Measurements from ENCODE around the gene HSD3B7.

HSD3B7 gene

GRCh38 chr16:30957456-30958174 is 27.4 kb upstream of the HSD3B7 start, which contains the start of gene SETD1A:
Gene SETD1A, plus strand, starts transcription at chr16:30957754. Its CDS starts 978 bp downstream, at chr16:30958732.
- peak; percentile 88 for DNase-seq

DNA sequence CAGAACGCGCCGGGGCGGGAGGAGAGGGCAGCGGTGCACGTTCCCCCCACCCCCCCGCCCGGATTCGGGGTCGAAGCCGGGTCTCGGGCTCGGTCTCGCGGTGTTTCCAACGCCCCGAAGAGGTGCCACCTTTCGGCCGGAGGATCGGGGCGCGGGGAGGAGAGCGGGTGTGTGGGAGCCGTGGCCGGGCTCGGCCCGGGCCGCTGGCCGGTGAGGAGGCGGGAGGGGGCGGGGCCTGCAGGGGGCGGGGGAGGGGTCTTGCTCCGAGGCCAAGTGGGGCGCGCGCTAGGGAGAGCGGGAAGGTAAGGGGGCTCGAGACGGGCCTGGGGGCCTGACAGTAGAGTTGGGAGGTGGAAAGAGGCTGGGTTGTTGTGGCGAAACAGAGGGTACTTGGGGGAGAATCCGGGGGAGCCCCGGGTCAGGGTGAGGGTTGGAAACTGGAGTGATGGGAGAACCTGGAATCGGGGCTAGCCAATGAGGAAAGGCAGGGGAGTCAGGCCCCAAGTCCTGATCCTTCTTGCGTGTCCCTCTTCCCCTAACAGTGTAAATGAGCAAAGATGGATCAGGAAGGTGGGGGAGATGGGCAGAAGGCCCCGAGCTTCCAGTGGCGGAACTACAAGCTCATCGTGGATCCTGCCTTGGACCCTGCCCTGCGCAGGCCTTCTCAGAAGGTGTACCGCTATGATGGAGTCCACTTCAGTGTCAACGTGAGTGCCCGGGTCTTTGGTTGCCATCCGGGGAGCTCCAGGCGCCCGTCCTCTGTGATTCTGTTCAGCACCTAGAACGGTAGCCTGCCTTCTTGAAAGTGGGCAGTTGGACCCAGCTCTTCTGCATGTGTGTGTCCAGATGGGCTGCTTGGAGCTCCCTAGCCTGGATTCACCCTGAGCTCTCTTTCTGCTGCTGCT is 26.6 kb upstream of the HSD3B7 start:
- peak; percentile 32 for DNase-seq

GRCh38 chr16:30961384-30961783 is 23.6 kb upstream of the HSD3B7 start:
- DNase-seq = no peak

DNA sequence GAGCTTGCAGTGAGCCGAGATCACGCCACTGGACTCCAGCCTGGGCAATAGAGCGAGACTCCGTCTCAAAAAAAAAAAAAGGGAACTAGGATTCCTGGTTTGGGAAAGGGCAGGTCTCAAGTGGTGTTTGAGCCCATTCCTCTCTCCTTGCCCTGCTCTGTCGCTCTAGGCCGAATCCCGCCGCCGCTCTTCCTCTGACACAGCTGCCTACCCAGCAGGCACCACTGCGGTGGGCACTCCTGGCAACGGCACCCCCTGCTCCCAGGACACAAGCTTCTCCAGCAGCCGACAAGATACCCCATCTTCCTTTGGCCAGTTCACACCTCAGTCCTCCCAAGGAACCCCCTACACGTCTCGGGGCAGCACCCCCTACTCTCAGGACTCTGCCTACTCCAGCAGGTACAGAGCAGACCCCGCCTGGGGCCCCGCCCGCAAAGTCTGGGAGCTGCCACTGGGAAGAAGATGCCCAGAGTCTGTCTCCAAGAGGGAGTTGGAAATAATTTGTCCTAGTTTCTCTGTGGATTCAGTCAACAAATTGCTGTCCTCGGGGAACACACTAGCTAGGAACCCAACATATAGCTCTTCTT is 21.0 kb upstream of the HSD3B7 start:
- DNase-seq = no peak

- no peak for DNase-seq
Measured at GRCh38 chr16:30964574-30965226, 20.3 kb upstream of the HSD3B7 start.

DNA sequence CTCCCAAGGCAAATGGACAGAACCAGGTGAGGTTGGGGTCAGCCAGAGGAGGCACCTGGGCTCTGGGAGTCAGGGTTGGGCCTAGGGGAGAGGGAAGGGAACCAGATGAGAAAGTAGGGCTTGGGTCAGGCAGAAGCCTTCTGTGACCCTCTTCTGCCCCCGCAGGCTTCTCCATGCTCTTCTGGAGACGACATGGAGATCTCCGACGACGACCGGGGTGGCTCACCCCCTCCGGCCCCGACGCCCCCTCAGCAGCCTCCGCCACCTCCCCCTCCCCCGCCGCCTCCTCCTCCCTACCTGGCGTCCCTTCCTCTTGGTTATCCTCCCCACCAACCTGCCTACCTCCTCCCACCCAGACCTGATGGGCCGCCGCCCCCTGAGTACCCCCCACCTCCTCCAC is 19.6 kb upstream of the HSD3B7 start:
- no peak for DNase-seq

DNA sequence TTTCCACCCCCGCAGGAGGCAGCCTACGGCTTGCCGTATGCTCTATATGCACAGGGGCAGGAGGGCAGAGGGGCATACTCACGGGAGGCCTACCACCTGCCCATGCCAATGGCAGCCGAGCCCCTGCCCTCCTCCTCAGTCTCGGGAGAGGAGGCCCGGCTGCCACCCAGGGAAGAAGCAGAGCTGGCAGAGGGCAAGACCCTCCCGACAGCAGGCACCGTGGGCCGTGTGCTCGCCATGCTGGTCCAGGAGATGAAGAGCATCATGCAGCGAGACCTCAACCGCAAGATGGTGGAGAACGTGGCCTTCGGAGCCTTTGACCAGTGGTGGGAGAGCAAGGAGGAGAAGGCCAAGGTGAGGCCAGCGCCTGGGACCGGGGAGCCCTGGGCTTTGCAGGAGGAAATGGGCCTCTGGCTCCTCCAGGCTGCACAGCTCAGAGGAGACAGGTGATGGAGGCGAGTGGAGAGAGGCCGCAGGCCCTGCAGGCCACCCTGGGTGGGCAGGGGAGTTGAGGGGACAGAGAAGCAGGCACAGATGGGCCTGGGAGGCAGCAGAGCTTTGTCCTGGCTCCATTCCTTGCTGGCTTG is 18.9 kb upstream of the HSD3B7 start:
- no peak for DNase-seq

GRCh38 chr16:30967795-30968194 is 17.2 kb upstream of the HSD3B7 start:
- DNase-seq = no peak

- DNase-seq = no peak
Measured at GRCh38 chr16:30969246-30969842, 15.7 kb upstream of the HSD3B7 start.

DNA sequence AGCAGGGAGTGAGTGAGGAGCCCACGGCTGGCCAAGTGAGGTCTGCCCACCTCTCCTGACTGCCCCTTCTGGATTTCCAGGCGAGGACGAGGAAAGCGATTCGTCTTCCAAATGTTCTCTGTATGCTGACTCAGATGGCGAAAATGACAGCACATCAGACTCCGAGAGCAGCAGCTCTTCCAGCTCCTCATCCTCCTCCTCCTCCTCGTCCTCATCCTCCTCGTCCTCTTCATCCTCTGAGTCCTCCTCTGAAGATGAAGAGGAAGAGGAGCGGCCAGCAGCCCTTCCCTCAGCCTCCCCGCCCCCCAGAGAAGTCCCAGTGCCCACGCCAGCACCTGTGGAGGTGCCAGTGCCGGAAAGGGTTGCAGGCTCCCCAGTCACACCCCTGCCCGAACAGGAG is 13.7 kb upstream of the HSD3B7 start:
- DNase-seq = no peak

- DNase-seq = no peak
Measured at GRCh38 chr16:30972872-30973271, 12.1 kb upstream of the HSD3B7 start.

DNA sequence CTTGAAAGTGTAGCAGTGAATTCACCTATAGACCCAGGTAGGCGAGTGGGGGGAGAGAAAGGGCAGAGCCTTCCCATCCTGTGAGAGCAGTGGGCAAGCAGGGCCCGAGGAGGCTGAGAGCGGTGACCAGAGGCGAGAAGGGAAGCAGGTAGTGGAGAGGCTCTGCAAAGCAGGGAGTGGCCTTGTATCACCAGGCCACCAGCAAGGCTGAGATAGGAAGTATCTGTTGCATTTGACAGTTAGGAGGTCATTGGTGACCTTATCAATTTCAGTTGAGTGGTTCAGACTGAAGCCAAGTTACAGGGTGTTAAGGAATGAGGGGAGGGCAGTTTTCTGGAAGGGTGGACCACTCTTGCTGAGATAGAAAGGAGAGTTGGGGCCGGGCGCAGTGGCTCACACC is 10.7 kb upstream of the HSD3B7 start:
- DNase-seq = no peak

DNA sequence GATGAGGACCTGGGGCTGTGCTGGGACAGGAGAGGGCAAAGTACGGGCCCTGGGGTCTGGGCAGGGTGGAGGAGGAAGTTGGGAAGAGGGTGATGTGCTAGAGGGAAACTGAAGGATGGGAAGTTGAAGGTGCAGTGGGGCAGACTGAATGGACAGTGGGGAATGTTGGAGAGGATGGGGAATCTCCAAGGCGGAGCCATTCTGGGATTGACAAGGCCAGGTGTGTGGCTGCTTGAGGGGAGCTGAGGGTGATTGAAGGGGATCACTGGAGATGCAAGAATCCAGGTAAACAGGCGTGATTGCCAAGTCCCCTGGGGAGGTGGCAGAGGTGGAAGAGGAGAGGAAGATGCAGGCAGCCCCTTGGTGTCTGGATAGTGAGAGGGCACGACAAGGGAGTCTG is 8.5 kb upstream of the HSD3B7 start:
- DNase-seq = no peak

GRCh38 chr16:30977502-30977901 is 7.5 kb upstream of the HSD3B7 start:
- no peak for DNase-seq

- DNase-seq = no peak
Measured at GRCh38 chr16:30979170-30980022, 5.6 kb upstream of the HSD3B7 start.

DNA sequence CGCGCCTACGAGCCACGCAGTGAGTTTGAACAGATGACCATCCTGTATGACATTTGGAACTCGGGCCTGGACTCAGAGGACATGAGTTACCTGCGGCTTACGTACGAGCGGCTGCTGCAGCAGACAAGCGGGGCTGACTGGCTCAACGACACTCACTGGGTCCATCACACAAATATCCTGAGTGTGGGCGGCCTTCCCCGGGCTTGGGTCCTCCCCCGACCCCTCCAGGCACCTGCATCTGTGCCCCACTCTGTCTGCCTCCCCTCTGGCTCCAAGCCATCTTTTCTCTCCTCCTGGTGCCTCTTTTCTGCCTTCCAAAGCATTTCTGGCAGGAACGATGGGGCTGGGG is 5.0 kb upstream of the HSD3B7 start:
- DNase-seq = no peak

DNA sequence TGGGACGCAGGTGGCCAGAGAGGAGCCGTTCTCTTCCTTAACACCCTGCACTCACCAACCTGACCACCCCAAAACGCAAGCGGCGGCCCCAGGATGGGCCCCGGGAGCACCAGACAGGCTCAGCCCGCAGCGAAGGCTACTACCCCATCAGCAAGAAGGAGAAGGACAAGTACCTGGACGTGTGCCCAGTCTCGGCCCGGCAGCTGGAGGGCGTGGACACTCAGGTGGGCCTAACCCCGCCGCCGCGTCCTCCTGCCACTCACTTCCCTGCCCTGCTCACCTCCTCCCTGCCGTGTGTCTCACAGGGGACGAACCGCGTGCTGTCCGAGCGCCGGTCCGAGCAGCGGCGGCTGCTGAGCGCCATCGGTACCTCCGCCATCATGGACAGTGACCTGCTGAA is 4.6 kb upstream of the HSD3B7 start:
- DNase-seq = no peak

DNA sequence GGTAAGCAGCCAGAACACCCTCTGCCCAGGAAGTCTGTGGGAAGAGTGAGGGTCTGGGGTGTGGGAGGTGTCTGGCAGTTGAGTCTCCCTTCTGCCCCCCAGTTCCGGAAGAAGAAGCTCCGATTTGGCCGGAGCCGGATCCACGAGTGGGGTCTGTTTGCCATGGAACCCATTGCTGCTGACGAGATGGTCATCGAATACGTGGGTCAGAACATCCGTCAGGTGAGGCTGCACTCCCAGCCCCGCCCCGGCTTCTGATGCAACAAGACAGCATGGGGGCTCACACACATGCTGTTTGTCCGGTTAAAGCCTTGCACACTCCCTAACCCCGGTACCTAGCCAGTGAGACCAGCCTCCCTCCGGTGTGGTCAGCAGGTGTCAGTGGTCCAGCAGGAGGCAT is 4.0 kb upstream of the HSD3B7 start:
- no peak for DNase-seq

DNA sequence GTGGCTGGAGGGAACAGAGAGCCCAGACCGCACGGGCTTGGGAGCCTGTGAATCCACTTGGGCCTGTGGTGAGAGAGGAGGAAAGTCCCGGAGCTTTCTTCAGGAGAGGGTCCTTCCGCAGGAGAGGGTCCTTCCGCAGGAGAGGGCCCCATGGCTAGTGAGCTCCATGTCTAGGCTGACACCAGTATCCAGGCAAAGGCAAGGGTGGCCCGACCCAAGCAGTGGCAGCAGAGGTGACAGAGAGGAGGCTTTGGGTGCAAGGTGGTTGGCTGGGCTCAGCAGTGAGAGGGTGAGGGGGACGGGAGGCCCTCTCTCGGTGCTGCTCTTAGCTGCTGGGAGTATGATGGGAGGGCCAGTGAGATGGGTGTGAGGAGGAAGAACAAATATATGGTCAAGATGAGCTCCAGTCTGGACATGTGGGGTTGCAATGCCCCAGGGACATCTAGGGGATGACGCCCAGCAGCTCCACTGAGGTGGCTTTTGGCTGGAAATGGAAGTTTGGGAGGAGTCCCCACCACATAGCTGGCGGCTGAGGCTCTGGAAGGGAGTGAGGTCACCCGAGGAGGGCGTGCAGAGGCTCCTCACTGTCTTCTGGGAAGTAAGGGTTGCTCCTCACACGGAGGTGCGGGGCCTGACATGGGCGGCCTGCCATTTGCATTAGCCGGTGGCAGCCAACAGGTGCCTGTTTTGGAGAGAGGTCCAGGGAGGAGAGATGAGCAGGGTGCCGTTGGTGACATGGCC is 2.3 kb upstream of the HSD3B7 start:
- no peak for DNase-seq

DNA sequence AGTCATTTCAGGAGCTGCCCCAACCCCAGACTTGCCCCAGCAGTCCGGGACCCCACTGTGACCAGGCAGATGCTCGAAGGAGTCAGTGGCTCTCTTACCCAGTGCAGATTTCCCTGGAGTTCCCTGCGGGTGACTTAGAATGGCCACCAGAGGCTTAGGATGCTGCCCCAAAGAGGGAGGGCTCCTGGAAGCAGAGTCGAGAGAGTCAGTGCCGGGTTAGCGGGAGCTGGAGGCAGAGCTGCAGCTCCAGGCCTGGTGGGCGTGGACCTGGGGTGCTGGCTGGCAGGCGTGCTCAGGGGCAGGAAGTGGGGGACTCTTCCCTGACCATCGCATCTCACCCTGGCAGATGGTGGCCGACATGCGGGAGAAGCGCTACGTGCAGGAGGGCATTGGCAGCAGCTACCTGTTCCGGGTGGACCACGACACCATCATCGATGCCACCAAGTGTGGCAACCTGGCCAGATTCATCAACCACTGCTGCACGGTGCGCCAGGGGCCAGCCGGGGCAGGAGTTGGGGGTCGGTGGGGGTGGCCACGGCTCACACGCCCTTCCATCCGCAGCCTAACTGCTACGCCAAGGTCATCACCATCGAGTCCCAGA is 1.6 kb upstream of the HSD3B7 start:
- no peak for DNase-seq
